Measurements from ENCODE around the gene ROBO4. TPM values are rescaled to one million over a fixed set of nuclear protein-coding genes. Genes with fewer than 3 reads are reported as not detected.

The ROBO4 gene
- total and polyA plus RNA-seq, 2 donors (not counting 1 experiment from before 2014, with no cell fraction given) = not detected

DNA sequence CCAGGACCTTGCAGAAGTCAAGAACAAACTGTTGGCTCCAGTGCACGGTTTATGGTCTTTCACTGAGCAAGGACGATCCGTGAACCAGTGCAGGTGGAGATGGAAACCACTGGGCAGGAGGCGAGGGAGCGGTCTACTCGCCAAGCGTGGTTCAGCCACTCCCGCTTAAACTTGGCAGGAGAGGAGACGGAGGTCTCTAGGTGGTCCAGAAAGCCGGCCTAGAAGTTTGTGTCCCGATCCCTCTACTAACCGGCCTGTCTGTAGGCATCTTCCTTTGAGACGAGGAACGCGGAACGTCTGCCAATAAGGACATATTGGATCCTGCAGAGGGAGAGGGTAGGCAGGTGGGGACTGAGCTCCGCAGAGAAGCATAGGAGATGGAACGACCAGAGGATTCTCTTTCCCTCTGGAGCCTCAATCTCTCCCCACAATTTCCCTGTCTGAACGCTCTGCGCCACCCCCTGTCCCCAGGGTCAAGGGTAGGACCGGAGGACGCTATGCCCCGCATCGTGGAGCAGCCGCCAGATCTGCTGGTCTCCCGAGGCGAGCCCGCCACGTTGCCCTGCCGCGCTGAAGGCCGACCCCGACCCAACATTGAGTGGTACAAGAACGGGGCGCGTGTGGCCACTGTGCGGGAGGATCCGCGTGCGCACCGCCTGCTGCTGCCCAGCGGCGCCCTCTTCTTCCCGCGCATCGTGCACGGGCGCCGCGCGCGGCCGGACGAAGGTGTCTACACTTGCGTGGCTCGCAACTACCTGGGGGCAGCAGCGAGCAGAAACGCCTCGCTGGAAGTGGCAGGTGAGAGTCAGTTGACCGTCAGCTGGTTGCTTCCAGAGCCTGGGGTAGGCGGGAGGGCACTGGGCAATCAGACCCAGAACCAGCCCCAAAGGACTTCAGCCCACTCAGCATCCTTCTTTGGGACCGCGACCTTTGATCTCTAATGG is 29.1 kb downstream of the ROBO4 start:
- Histone ChIP-seq H3K27ac (ENCODE audit: low read length in 2 of 2) (no peak overlapping the region), H4K20me1 (ENCODE audit: control insufficient read depth, insufficient read depth, low read length, poor library complexity, severe bottlenecking) (no peaks in the 10 kb centered on the region), H3K4me1 (ENCODE audit: control insufficient read depth in 2 of 2, insufficient read depth in 2 of 2, low read length in 2 of 2) (peaks cover 35 to 43% of the 10 kb centered on the region in 2 donors), H3K27me3 (replicated peaks in 1 of 4; ENCODE audit: control extremely low read depth in 1 of 4, control insufficient read depth in 3 of 4, insufficient read depth in 4 of 4, low read length in 3 of 4) (peaks cover 0 to 86% (median 58%) of the 10 kb centered on the region in 4 experiments), H3K4me2 (replicated peaks; ENCODE audit: low read depth, low read length, poor library complexity, severe bottlenecking) (peak overlapping the region; percentile 25), H3K79me2 (ENCODE audit: control insufficient read depth, insufficient read depth, low read length) (no peaks in the 10 kb centered on the region), H3K9me3 (ENCODE audit: control extremely low read depth in 1 of 3, control insufficient read depth in 2 of 3, insufficient read depth in 1 of 3, low read length in 2 of 3) (peaks cover 0 to 43% (median 2%) of the 10 kb centered on the region in 3 donors), H2AFZ (ENCODE audit: insufficient read depth, low read depth, low read length, poor library complexity, severe bottlenecking) (no peak overlapping the region), H3K9ac (ENCODE audit: low read length) (no peak overlapping the region), H3K36me3 (replicated peaks in 1 of 2; ENCODE audit: control extremely low read depth in 1 of 2, control insufficient read depth in 1 of 2, extremely low read depth in 1 of 2, insufficient read depth in 2 of 2, low read length in 1 of 2) (no peaks in the 10 kb centered on the region), H3K4me3 (ENCODE audit: control extremely low read depth in 1 of 5, extremely low read depth in 1 of 5, insufficient read depth in 1 of 5, low read depth in 2 of 5, low read length in 4 of 5) (no peak overlapping the region)
- Mint-ChIP-seq H3K4me3 (no peak overlapping the region), H3K27ac (no peak overlapping the region), H3K27me3 (peaks cover 84% of the 10 kb centered on the region), H3K9me3 (ENCODE audit: insufficient read depth) (no peaks in the 10 kb centered on the region), H3K4me1 (peaks cover 18% of the 10 kb centered on the region)
- 13% methylated on average over 54 of the region's 63 CpGs for WGBS (ENCODE audit: insufficient coverage)
- DNase-seq = peak; percentile 30
- CTCF ChIA-PET = interaction anchor here (1.0 to 1.1 kb wide), 2 partner anchors 12 to 200 kb away, joined by 3 to 4 read pairs; no protein-coding TSS in a partner anchor
- no peak for ATAC-seq (ENCODE audit: low read depth)
- intact Hi-C loops (cut with micrococcal nuclease) = loop anchor here (5.0 kb wide), 1 partner anchor 66 kb away; the partner anchor contains the start of gene MSANTD2
- TF ChIP-seq, protein P1, sequence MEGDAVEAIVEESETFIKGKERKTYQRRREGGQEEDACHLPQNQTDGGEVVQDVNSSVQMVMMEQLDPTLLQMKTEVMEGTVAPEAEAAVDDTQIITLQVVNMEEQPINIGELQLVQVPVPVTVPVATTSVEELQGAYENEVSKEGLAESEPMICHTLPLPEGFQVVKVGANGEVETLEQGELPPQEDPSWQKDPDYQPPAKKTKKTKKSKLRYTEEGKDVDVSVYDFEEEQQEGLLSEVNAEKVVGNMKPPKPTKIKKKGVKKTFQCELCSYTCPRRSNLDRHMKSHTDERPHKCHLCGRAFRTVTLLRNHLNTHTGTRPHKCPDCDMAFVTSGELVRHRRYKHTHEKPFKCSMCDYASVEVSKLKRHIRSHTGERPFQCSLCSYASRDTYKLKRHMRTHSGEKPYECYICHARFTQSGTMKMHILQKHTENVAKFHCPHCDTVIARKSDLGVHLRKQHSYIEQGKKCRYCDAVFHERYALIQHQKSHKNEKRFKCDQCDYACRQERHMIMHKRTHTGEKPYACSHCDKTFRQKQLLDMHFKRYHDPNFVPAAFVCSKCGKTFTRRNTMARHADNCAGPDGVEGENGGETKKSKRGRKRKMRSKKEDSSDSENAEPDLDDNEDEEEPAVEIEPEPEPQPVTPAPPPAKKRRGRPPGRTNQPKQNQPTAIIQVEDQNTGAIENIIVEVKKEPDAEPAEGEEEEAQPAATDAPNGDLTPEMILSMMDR (IDR thresholded peaks at IDR 0.05) = no peak
- TF ChIP-seq EZH2 (IDR thresholded peaks at IDR 0.05; ENCODE audit: borderline replicate concordance, insufficient read depth, low read depth, low read length, poor library complexity, severe bottlenecking) = no peak
- POLR2A ChIA-PET = no interaction called here
